GM12872 (cell line): Measurements from ENCODE around the gene TLN1.

ENCODE experiments used
- CTCF ChIP-seq: IDR thresholded peaks from 3 replicates; pipeline ENCODE4 v1.5.1; 2011; ENCODE audit warnings: low read depth, mild to moderate bottlenecking, low read length, moderate library complexity; ENCODE audit not compliant: insufficient read depth

Gene TLN1

GRCh38 chr9:35658968-35659220, 73.1 kb downstream of the TLN1 start:
- TF ChIP-seq CTCF = no peak

- TF ChIP-seq CTCF = peak; percentile 66; the same call in 2 of the 3 replicates
Observed at GRCh38 chr9:35658137-35658967, 73.6 kb downstream of the TLN1 start, which contains the start of gene CCDC107. CCDC107 (plus strand) TSS chr9:35658292; CDS start chr9:35658380, 88 bp downstream.

GRCh38 chr9:35657546-35658136, 74.4 kb downstream of the TLN1 start, which contains the start of gene RMRP:
RMRP (minus strand) TSS chr9:35658019.
- TF ChIP-seq CTCF = 0 out of 3 replicates have a peak, but pooled peaks have one; percentile 10

DNA sequence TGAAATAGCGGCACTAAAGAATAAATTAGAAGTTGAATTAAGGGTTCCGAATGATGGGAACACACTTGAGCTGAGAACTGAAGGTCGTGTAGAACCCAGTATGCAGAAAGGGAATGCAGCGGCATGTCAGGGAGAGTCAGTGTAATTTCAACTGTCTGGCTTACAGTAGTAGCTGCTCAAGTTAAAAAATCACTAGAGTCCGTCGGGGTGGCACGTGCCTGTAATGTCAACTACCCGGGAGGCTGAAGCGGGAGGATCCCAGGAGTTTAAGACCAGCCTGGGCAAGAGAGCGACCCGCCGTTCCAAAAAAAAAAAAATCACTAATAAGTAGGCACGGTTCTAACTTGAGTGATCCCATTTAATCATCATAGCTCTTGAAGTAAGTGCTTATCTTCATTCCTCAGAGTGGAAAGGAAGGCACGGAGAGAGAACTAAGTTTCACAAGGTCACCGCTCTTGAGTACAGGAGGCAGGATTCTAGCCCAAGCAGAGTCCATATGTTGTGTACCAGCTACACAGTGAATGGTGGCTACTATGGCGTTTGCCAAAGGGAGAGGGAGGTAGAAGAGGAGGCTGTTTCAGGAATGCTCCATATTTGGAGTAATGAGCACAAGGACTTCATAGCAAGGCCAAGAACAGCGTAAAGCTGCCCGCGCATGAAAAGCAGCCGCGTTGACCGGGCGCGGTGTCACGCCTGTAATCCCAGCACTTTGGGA, 75.0 kb downstream of the TLN1 start:
- TF ChIP-seq CTCF = no peak

- no peak for TF ChIP-seq CTCF
Observed at GRCh38 chr9:35656348-35656747, 75.6 kb downstream of the TLN1 start.

DNA sequence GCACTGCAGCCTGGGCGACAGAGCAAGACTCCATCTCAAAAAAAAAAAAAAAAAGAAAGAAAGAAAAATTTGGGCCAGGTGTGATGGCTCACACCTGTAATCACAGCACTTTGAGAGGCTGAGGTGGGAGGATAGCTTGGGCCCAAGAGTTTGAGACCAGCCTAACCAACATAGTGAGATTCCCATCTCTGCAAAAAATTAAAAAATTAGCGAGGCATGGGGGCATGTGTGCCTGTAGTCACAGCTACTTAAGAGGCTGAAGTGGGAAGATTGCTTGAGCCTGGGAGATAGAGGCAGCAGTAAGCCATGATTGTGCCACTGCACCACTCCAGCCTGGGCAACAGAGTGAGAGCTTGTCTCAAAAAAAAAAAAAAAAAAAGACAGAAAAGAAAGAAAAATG, 78.4 kb downstream of the TLN1 start:
- TF ChIP-seq CTCF = no peak

DNA sequence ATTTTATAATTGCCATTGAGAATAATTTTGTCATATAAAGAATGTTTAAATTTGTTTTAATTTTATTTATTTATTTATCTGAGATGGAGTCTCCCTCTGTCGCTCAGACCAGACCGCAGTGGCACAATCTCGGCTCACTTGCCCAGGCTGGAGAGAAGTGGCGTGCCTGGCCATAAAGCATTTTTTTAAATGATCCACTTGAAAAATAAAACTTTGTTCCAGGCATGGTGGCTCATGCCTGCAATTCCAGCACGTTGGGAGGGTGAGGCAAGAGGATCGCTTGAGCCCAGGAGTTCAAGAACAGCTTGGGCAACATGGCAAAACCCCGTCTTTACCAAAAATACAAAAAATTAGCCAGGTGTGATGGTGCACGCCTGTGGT, 79.2 kb downstream of the TLN1 start:
- no peak for TF ChIP-seq CTCF
